PFSK-1 (cell line): ENCODE data around the gene TSPAN2.

Source experiments
- FOXP2 ChIP-seq: optimal IDR thresholded peaks from 2 replicates; pipeline ENCODE3; 2011; ENCODE audit warnings: borderline replicate concordance, control low read depth, inconsistent platforms; ENCODE audit not compliant: insufficient read depth; ENCODE audit errors: extremely low read length, extremely low read depth
- POLR2AphosphoS5 ChIP-seq: IDR thresholded peaks from 2 replicates; pipeline ENCODE4 v1.6.1; 2012; ENCODE audit warnings: low read depth, mild to moderate bottlenecking, control low read depth, low read length, moderate library complexity
- REST ChIP-seq, 2 experiments: IDR thresholded peaks; 2 replicates each; pipeline versions ENCODE4 v1.6.1 to v1.8.0; 2011 to 2012; ENCODE audit warnings: low read depth in 2 of 2, low read length in 2 of 2, control low read depth in 1 of 2, inconsistent platforms in 1 of 2, mild to moderate bottlenecking in 1 of 2, moderate library complexity in 1 of 2; ENCODE audit not compliant: insufficient read depth in 1 of 2
- SIN3A ChIP-seq: IDR thresholded peaks from 2 replicates; pipeline ENCODE4 v1.6.1; 2012; ENCODE audit warnings: mild to moderate bottlenecking, low read length, moderate library complexity, borderline replicate concordance; ENCODE audit not compliant: insufficient read depth
- TAF1 ChIP-seq: IDR thresholded peaks from 2 replicates; pipeline ENCODE4 v1.6.1; 2012; ENCODE audit warnings: low read length, control low read depth, borderline replicate concordance; ENCODE audit not compliant: insufficient read depth

- TF ChIP-seq SIN3A, result no peak
- no peak for TF ChIP-seq POLR2AphosphoS5
- TF ChIP-seq REST (IDR thresholded peaks at IDR 0.05; ENCODE audit: insufficient read depth in 1 of 2, low read depth in 2 of 2, low read length in 2 of 2), result no peak
- TF ChIP-seq TAF1, result no peak
- no peak for TF ChIP-seq FOXP2
These were observed 36.7 kb downstream of the TSPAN2 start for GRCh38 chr1:115052454-115053083.
